ENCODE measurements around the gene IGSF21. TPM values are rescaled to one million over a fixed set of nuclear protein-coding genes. Genes with fewer than 3 reads are reported as not detected.

The IGSF21 gene
- total RNA-seq: not detected in 2 replicates
- not detected for total RNA-seq (2013)
- polyA plus RNA-seq: not detected in 2 replicates
- not detected in 2 replicates for polyA minus RNA-seq

DNA sequence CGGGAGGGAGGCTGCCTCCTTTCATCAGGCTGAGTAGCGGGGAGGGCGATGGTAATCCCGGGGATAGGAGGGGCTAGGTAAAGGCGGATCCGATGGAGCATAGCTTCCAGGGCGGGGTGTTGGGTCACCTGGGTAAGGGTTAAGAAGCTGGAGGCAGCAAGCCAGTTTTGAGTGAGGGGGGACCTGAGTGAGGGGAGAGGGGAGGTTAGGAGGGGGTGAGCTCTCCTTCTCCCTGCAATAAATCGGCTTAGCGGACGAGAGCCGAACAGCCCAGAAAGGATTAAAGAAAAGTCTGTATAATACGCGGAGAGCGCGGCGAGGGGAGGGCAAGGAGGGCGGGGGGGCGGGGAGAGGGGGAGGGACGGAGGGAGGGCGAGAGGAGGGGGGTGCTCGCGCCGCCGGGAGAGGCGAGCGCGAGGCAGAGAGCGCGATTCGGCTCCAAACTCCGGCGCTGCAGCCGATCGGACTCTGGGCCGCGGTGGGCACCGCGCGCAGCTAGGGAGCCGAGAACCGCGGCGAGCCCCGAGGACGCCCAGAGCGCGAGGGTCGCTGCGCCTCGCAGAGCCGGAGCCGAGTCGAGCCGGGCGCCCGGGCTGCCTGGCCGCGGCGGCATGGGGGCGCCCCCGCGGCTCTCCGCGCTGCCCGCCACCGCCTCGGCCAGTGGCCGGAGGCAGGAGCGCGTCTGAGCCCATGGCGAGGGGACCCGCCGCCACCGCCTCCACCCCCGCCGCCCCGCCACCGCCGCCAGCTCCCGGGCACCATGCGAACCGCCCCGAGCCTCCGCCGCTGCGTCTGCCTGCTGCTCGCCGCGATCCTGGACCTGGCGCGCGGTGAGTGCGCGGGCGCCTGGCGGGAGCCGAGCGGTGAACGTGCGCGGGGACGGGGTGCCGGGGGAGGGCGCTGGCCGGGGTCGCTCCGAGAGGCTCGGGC, at the start of gene IGSF21:
TSS of gene IGSF21 (plus strand) at position 430 of the 930 bp plus-strand sequence. CDS start at position 761, 331 bp downstream.
- no peak within 1 kb of the TSS for H3K9ac ChIP-seq (ENCODE audit: low read length)
- DNase-seq (no peak), ATAC-seq (ENCODE audit: low read depth) (no peak)
- H3K4me2 ChIP-seq (replicated peaks; ENCODE audit: low read depth, low read length, poor library complexity, severe bottlenecking): no peak within 1 kb of the TSS
- Mint-ChIP-seq H3K4me3 (no peak within 1 kb of the TSS), H3K27ac (no peak within 1 kb of the TSS), H3K4me1 (peaks cover 14% of the 10 kb centered on the region), H3K27me3 (peaks cover 63% of the 10 kb centered on the region), H3K9me3 (ENCODE audit: insufficient read depth) (no peaks in the 10 kb centered on the region)
- H3K27ac ChIP-seq (ENCODE audit: low read length in 2 of 2): no peak within 1 kb of the TSS
- 8% methylated on average over 97 of the region's 108 CpGs for WGBS (ENCODE audit: insufficient coverage)
- H3K27me3 ChIP-seq (replicated peaks in 1 of 4; ENCODE audit: control extremely low read depth in 1 of 4, control insufficient read depth in 3 of 4, insufficient read depth in 4 of 4, low read length in 3 of 4): peaks cover 0 to 64% (median 21%) of the 10 kb centered on the region in 4 experiments
- H3K36me3 ChIP-seq (replicated peaks in 1 of 2; ENCODE audit: control extremely low read depth in 1 of 2, control insufficient read depth in 1 of 2, extremely low read depth in 1 of 2, insufficient read depth in 2 of 2, low read length in 1 of 2): no peaks in the 10 kb centered on the region
- no peaks in the 10 kb centered on the region for H4K20me1 ChIP-seq (ENCODE audit: control insufficient read depth, insufficient read depth, low read length, poor library complexity, severe bottlenecking)
- peaks cover 0 to 4% (median 0%) of the 10 kb centered on the region in 3 donors for H3K9me3 ChIP-seq (ENCODE audit: control extremely low read depth in 1 of 3, control insufficient read depth in 2 of 3, insufficient read depth in 1 of 3, low read length in 2 of 3)
- ChIA-PET POLR2A (no interaction called here), CTCF (no interaction called here)
- H2AFZ ChIP-seq (ENCODE audit: insufficient read depth, low read depth, low read length, poor library complexity, severe bottlenecking): no peak within 1 kb of the TSS
- intact Hi-C loops (cut with micrococcal nuclease): no loop called here
- H3K4me1 ChIP-seq (ENCODE audit: control insufficient read depth in 2 of 2, insufficient read depth in 2 of 2, low read length in 2 of 2): peaks cover 3% of the 10 kb centered on the region in 2 donors
- no peak for TF ChIP-seq EZH2 (IDR thresholded peaks at IDR 0.05; ENCODE audit: borderline replicate concordance, insufficient read depth, low read depth, low read length, poor library complexity, severe bottlenecking)
- TF ChIP-seq, protein P1, sequence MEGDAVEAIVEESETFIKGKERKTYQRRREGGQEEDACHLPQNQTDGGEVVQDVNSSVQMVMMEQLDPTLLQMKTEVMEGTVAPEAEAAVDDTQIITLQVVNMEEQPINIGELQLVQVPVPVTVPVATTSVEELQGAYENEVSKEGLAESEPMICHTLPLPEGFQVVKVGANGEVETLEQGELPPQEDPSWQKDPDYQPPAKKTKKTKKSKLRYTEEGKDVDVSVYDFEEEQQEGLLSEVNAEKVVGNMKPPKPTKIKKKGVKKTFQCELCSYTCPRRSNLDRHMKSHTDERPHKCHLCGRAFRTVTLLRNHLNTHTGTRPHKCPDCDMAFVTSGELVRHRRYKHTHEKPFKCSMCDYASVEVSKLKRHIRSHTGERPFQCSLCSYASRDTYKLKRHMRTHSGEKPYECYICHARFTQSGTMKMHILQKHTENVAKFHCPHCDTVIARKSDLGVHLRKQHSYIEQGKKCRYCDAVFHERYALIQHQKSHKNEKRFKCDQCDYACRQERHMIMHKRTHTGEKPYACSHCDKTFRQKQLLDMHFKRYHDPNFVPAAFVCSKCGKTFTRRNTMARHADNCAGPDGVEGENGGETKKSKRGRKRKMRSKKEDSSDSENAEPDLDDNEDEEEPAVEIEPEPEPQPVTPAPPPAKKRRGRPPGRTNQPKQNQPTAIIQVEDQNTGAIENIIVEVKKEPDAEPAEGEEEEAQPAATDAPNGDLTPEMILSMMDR (IDR thresholded peaks at IDR 0.05): no peak
- no peak within 1 kb of the TSS for H3K4me3 ChIP-seq (ENCODE audit: control extremely low read depth in 1 of 5, extremely low read depth in 1 of 5, insufficient read depth in 1 of 5, low read depth in 2 of 5, low read length in 4 of 5)
- no peaks in the 10 kb centered on the region for H3K79me2 ChIP-seq (ENCODE audit: control insufficient read depth, insufficient read depth, low read length)
